ENCODE data around the gene POLR1E. TPM values are rescaled to one million over a fixed set of nuclear protein-coding genes. Genes with fewer than 3 reads are reported as not detected.
A peak's percentile ranks its signal among the peaks of the same experiment; 100 is the strongest.
"Not testable (repeated sequence)": the region's sequence is repeated elsewhere in the genome, so short reads cannot be mapped to it uniquely, and the experiment has no call there.

The POLR1E gene
- total RNA-seq, 4 donors from 2014 or later: 4.0 to 21.5 (median 8.1) TPM

DNA sequence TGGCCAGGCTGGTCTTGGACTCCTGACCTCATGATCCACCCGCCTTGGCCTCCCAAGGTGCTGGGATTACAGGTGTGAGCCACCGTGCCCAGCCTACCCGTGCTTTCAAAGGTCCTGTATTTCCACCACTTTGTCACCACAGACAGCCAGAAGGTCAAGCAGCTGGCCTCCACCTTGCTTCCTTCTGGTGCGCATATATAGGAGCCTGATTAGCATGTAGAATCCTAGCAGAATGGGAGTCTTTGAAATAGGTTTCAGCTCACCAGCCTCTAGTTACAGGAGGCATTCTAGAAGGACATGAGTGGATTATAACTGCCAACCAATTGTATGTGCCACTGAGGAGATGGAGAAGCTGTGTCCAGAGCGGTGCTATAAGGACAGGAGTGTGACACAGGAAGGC is 18.9 kb downstream of the POLR1E start:
- peak in 1 of 3 donors; percentile 23 for DNase-seq
- Histone ChIP-seq H3K27ac (peak overlapping the region in 1 of 4 donors; percentile 46), H3K27me3 (no peaks in the 10 kb centered on the region), H3K4me3 (no peak overlapping the region), H3K4me1 (no peaks in the 10 kb centered on the region), H3K9me3 (no peaks in the 10 kb centered on the region), H3K36me3 (peaks cover 0 to 24% (median 0%) of the 10 kb centered on the region in 3 donors)
- TF ChIP-seq, protein P1, sequence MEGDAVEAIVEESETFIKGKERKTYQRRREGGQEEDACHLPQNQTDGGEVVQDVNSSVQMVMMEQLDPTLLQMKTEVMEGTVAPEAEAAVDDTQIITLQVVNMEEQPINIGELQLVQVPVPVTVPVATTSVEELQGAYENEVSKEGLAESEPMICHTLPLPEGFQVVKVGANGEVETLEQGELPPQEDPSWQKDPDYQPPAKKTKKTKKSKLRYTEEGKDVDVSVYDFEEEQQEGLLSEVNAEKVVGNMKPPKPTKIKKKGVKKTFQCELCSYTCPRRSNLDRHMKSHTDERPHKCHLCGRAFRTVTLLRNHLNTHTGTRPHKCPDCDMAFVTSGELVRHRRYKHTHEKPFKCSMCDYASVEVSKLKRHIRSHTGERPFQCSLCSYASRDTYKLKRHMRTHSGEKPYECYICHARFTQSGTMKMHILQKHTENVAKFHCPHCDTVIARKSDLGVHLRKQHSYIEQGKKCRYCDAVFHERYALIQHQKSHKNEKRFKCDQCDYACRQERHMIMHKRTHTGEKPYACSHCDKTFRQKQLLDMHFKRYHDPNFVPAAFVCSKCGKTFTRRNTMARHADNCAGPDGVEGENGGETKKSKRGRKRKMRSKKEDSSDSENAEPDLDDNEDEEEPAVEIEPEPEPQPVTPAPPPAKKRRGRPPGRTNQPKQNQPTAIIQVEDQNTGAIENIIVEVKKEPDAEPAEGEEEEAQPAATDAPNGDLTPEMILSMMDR (IDR thresholded peaks at IDR 0.05): no peak
- no peak for TF ChIP-seq POLR2A (IDR thresholded peaks at IDR 0.05)

DNA sequence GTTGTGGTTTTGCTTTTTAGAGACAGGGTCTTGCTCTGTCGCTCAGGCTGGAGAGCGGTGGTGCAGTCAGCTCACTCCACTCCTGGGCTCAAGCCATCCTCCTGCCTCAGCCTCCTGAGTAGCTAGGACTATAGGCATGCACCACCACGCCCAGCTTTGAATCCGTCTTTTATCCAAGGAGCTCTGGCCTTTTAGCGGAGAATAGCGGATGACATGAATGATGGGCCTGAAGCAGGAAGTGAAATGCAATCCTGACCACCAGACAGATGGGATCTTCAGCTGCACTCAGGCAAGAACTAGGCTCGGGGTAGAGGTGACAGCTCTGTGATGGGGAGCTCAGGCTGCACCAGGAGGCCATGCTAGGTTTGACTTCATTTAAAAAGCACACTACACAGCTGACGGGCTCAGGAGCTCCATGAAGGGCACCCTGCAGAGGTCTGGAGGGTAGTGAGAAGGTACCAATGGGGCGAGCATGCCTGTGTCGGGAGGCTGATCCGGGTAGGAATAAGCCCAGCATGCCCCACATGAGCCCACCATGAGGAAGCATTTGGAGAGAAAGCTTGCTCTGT is 21.9 kb downstream of the POLR1E start:
- no peak overlapping the region for H3K27ac ChIP-seq
- H3K4me3 ChIP-seq: no peak overlapping the region
- TF ChIP-seq, protein P1 (IDR thresholded peaks at IDR 0.05): no peak
- TF ChIP-seq POLR2A (IDR thresholded peaks at IDR 0.05): no peak
- no peaks in the 10 kb centered on the region for H3K4me1 ChIP-seq
- H3K27me3 ChIP-seq: no peaks in the 10 kb centered on the region
- no peaks in the 10 kb centered on the region for H3K9me3 ChIP-seq
- peak in 1 of 3 donors; percentile 15 for DNase-seq
- peaks cover 0 to under 1% (median 0%) of the 10 kb centered on the region in 3 donors for H3K36me3 ChIP-seq

DNA sequence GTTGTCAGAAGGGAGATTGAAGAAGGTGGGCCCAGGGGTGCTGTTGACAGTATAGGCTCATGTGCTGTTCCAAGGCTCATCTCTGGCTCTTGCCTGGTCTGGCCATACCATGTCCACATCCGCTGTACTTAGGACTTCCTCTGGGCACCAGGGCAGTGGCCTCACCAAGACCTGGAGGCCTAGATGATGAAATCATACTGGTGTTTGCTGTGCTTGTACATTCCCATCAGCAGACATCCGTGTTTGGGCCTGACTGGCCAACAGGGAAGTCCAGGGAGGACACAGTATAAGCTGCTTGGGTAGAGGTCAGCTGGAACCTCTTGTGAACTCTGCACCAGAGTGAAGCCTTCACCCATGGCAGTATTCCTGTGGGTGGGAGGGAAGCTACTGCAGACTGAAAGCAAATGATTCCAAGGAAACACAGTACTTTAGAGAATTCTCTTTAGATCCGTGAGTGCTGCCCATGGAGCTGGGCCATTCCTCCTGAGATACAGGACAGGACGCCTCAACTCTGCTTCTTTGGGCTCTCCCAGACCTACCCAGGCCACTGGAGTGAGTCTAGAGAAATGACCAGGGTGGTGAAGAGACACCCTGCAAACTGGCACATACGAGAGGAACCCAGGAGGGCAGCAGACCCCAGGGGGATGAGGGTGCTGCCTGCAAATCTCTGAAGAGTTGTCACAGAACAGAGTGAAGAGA is 22.5 kb downstream of the POLR1E start:
- DNase-seq: peak in 1 of 3 donors; percentile 39
- TF ChIP-seq, protein P1 (IDR thresholded peaks at IDR 0.05): no peak
- no peak for TF ChIP-seq POLR2A (IDR thresholded peaks at IDR 0.05)
- no peaks in the 10 kb centered on the region for H3K36me3 ChIP-seq
- H3K4me3 ChIP-seq: no peak overlapping the region
- H3K27ac ChIP-seq: no peak overlapping the region
- H3K9me3 ChIP-seq: no peaks in the 10 kb centered on the region
- no peaks in the 10 kb centered on the region for H3K4me1 ChIP-seq
- H3K27me3 ChIP-seq: no peaks in the 10 kb centered on the region

DNA sequence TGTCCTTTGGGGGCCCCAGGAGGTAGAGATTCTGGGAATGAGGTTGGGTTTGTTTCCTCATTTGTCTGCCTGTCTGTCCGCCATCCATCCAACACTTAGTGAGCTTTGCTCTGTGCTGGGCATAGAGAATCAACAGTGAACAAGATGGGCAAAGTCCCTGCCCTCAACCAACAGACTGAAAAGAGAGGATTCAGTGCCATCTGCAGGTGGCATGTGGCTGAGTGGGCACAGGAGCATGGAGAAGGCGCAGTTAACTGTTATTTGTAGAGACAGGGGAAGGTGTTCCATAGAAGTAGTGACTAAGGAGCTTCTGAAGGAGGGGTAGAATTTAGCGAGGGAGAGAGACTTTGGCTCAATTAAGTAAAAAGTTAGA is 23.1 kb downstream of the POLR1E start:
- no peaks in the 10 kb centered on the region for H3K9me3 ChIP-seq
- no peaks in the 10 kb centered on the region for H3K27me3 ChIP-seq
- no peaks in the 10 kb centered on the region for H3K36me3 ChIP-seq
- no peak overlapping the region for H3K4me3 ChIP-seq
- H3K4me1 ChIP-seq: no peaks in the 10 kb centered on the region
- H3K27ac ChIP-seq: no peak overlapping the region
- peak in 1 of 3 donors; percentile 31 for DNase-seq
- no peak for TF ChIP-seq POLR2A (IDR thresholded peaks at IDR 0.05)
- TF ChIP-seq, protein P1 (IDR thresholded peaks at IDR 0.05): peak in 3 of 6 experiments; percentile 41 to 44 (median 41)

DNA sequence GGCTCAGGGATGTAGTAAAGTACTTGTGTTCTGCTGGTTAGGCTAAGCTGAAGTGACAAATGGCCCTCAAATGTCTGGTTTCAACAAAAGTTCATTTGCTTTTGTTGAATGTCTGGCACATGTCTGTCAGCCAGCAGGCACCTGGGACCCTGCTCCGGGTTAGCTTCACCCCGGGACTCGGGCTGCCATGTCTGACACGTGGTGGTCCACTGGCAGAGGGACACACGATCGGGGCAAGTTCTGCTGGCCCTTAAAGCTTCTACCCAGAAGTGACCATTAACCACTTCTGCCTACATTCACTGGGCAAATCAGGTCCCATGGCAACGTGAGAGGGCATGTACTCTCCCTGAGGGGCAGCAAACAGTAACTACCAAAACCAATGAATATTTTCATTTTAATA is 23.8 kb downstream of the POLR1E start:
- Histone ChIP-seq H3K4me1 (no peaks in the 10 kb centered on the region), H3K27me3 (no peaks in the 10 kb centered on the region), H3K27ac (no peak overlapping the region), H3K4me3 (no peak overlapping the region), H3K9me3 (no peaks in the 10 kb centered on the region), H3K36me3 (no peaks in the 10 kb centered on the region)
- DNase-seq: peak in 1 of 3 donors; percentile 29
- TF ChIP-seq POLR2A (IDR thresholded peaks at IDR 0.05): no peak
- TF ChIP-seq, protein P1 (IDR thresholded peaks at IDR 0.05): no peak

DNA sequence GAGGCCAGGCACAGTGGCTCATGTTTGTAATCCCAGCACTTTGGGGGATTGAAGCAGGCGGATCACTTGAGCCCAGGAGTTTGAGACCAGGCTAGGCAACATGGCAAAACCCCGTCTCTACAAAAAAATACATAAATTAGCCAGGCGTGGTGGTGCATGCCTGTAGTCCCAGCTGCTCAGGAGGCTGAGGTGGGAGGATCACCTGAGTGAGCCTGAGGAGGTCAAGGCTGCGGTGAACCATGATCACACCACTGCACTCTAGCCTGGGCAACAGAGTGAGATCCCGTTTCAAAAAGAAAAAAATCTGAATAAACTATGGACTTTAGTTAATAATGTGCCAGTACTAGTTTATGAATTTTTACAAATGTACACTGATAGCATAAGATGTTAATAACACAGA is 24.3 kb downstream of the POLR1E start:
- not testable (repeated sequence) for H3K36me3 ChIP-seq, H3K9me3 ChIP-seq, H3K4me1 ChIP-seq, H3K27ac ChIP-seq, H3K27me3 ChIP-seq, H3K4me3 ChIP-seq
- DNase-seq: peak in 1 of 3 donors; percentile 1

Data from Peyer's patch (tissue), 4 donors.